GM18505 (cell line): ENCODE results near the gene NDUFC1.

ENCODE experiments used
- ATAC-seq: cut with Tn5 transposase; IDR thresholded peaks from one replicate; pipeline ENCODE4 v1.9.1; 2021; ENCODE audit not compliant: unreplicated experiment
- POLR2A ChIP-seq: IDR thresholded peaks from 4 replicates; pipeline ENCODE4 v1.6.1; 2011; ENCODE audit warnings: borderline replicate concordance; ENCODE audit not compliant: insufficient read depth, insufficient read length; ENCODE audit errors: extremely low read depth

The NDUFC1 gene

GRCh38 chr4:139312552-139313332, 10.5 kb upstream of the NDUFC1 start:
- no peak for TF ChIP-seq POLR2A
- ATAC-seq = no peak

DNA sequence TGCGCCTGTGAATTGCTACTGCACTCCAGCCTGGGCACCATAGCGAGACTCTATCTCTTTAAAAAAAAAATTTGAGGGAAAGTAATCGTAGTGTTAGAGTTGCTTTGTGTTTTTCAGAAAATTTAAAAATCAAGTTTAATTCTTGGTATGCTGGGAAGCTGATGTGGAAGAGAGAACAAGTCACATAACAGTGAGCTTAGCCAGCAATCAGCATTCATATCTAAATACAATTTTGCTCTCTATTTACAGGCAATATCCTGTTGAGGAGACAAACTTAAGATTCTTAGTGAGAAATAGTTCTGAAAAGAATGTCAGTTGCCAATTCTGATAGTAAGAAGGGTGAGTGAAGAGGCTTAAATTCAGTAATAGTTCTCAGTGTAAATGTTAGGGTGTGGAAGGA, 9.6 kb upstream of the NDUFC1 start:
- ATAC-seq = no peak
- TF ChIP-seq POLR2A = no peak

GRCh38 chr4:139304920-139305319, 2.6 kb upstream of the NDUFC1 start:
- no peak for ATAC-seq
- no peak for TF ChIP-seq POLR2A

- TF ChIP-seq POLR2A = peak; percentile 66
- ATAC-seq = peak; percentile 84
Observed at GRCh38 chr4:139301113-139301820, 1.0 kb downstream of the NDUFC1 start, which contains the start of gene NAA15. NAA15 (plus strand) TSS chr4:139301505; CDS start chr4:139301778, 273 bp downstream.

DNA sequence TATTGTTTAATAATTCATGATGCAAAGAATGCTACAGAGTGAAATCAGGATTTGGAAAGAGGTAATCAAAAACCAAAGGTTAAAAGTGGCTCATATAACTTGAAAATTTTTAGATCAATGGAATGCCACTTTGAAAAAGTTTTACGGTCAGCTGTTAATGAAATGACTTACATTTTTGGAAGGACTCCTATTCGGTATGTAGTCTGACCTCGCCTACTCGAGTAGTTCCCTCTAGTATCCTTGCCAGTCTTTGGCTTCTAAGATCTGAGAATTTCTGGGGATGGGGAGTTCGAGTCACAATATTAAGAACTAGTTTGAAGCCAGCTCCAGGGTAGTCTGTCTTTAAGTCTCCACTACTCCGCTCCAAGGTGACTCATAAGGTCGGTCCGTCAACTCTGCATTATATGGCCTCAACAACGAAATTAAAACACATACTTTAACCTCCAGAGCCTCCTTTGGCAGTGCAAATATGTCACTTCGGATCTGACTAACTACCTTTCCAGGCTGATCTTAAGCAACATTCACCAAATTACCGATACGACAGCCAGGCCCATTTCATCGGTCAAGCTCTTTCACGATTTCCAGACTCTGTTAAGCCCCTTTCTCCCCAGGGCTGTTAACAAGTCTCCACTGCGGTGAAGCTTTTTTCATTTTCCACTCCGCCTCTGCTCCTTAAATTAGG, 1.7 kb downstream of the NDUFC1 start:
- TF ChIP-seq POLR2A = no peak
- ATAC-seq = peak; percentile 6

DNA sequence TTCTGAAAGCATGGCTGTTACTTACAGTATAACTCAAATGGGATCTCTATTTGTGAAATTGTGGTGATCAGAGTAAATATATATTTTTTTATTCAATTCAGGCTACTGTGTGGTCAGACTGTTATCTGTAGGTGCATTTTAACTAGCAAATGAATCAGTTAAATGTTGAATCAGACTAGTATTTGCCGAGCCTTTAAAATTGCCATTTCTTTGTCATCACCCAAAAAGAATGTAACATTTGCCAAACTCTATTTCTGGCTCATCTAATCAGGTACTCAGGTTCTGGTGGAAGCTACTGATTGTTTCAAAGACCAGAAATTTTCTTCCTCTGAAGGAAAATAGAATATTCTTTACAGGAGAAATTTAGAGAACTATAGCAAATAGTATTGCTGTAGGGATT, 2.7 kb downstream of the NDUFC1 start:
- no peak for ATAC-seq
- TF ChIP-seq POLR2A = no peak

GRCh38 chr4:139297001-139297410, 5.3 kb downstream of the NDUFC1 start:
- TF ChIP-seq POLR2A = no peak
- no peak for ATAC-seq

DNA sequence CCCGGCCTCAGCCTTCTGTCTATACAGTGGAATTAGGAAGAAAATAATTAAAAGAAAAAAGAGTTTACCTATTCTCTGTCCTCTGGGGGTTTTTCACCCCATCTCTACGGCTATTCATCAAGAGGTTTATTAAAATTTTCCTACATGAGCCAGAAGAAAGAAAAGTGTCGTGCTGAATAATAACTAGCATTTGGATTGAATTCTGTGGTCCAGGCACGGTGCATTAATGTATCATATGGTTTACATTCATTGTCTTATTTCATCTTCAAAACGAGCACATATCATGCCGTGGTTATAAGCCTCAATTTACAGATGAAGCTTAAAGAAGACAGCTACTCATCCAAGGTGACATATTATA, 6.4 kb downstream of the NDUFC1 start:
- ATAC-seq = no peak
- no peak for TF ChIP-seq POLR2A

- peak; percentile 80 for TF ChIP-seq POLR2A
- peak; percentile 91 for ATAC-seq
Observed at GRCh38 chr4:139295206-139295941, 6.9 kb downstream of the NDUFC1 start.

GRCh38 chr4:139286186-139286698, 16.0 kb downstream of the NDUFC1 start:
- ATAC-seq = no peak
- no peak for TF ChIP-seq POLR2A

- ATAC-seq = no peak
- TF ChIP-seq POLR2A = no peak
Observed at GRCh38 chr4:139282721-139283075, 19.6 kb downstream of the NDUFC1 start.

DNA sequence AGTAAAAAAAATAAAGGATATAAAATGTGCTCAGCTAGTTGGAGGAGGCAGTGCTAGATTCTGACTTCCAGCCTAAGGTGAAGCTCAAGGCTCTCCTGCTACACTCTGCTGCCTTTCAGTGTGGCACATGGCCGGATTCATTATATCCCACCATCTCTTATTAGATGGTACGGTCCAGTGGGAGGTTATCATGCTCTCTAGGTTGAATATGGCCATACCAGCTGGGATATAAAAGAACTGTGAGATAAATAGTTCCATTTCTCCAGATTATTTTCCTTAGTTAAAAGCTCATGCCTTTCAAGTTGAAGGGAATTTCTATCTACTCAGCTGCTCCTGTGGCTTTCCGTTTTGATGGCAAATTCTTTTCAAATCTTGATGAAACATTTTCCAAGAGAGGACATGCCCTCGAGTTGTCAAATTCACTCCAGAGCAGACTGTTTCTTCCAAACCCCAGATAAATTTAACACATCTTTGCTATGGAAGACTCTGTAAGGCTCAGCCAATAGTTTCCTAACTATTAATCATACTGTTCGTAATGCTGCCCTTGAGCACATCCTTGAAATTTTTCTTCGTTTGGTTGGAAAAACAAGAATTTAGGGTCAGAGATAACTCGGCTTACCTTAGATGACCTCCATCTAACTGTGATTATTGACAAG, 20.1 kb downstream of the NDUFC1 start:
- no peak for ATAC-seq
- TF ChIP-seq POLR2A = no peak
